Caki2 (cell line): ENCODE measurements around the gene DLX2. TPM values are rescaled to one million over a fixed set of nuclear protein-coding genes. Genes with fewer than 3 reads are reported as not detected.

Experiments
- DNase-seq: peaks from one replicate; pipeline ENCODE4 v3.0.0-alpha.2; 2015; ENCODE audit warnings: low read depth
- in situ Hi-C: cut with HindIII; loops from 2 replicates; pipeline ENCODE4 v1.10.0; 2016; ENCODE audit warnings: low sequenced_read_pairs, low pct_unique_long_range_greater_than_20kb, mixed read lengths
- total RNA-seq: library from RNA; depleted of rRNA; stranded (reverse); fragments of >200 nt; shearing (Covaris generic); gene quantifications from 2 replicates; pipeline ENCODE4 v1.2.3, GENCODE V29; 2014; ENCODE audit warnings: low replicate concordance

Gene DLX2
- total RNA-seq, 1 experiment from 2014 or later: 1.4 TPM

DNA sequence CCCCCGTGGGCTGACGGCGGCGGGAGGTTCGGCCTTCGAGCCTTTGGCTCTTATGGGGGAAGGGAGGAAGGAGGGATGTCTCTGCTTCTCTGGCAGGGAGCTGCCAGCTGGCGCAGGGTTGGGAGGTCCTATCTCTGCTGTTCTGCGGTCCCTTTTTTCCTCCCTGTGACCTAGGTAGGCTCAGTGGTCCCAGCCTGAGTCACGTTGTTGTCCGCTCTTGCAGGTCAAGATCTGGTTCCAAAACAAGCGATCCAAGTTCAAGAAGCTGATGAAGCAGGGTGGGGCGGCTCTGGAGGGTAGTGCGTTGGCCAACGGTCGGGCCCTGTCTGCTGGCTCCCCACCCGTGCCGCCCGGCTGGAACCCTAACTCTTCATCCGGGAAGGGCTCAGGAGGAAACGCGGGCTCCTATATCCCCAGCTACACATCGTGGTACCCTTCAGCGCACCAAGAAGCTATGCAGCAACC is 14.9 kb downstream of the DLX2 start:
- in situ Hi-C loops: no loop called here
- DNase-seq: no peak

DNA sequence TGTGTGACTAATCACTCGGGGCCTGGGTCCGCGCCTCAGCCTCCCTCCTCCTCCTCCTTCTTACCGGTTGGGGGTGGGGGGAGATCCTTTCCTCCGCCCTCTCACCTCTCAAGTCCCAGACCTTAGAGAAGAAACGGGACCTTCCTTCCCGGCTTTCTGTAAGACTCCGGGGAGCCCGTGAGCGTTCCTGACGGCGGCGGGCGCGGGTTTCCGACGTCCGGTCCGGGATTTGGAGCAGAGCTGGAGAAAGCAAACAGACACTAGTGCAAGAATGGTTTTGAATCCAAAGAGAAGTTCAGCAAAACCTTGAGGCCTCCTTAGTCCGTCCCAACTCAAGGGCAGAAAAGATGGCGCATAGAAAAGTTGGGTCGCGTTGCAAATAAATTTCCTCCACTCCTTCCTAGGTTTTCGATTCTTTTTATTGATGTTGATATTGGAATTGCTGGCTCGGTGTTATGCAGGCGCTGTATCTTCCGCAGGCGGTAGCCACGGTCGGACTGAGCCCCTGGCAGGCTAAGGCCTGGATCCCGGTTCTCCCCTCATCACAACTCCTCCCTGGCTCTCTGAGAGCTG is 15.4 kb downstream of the DLX2 start:
- no peak for DNase-seq
- in situ Hi-C loops: no loop called here

DNA sequence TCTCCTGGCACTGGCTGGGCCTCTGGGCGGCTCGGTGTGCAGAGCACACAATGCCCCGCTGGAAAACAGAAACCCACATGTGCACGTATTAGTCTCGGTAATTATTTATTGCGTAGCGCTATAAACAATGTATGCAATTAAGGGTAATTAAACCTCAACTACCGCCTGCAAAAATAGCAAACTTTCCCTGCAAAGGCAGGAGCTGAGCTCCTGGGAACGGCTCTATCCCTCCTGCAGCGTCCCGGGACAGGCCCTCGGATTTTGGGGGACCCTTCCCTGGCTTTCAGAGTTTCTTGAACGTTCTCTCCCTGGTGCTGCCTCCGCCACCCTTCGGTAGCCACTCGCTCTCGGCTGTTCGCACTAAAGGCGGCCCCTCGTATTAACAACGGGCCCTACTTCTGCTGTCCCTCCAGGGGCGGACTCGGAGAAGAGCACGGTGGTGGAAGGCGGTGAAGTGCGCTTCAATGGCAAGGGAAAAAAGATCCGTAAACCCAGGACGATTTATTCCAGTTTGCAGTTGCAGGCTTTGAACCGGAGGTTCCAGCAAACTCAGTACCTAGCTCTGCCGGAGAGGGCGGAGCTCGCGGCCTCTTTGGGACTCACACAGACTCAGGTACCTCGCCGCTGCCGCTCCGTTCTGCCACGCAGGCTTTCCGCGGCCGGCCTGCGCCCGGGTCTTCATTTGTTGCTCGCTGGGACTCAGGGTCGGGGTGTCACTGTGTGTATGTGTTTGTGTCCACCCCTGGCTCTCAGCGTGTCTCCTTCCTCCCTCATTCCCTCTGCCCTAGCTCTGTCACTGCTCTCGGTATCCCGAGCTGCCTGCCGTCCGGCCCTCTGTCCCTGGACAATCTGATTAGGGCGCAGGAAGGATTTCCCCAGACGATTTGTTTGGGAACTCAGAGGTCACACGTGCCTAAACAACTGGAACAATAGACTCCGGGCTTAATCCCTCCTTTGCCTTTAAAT is 16.2 kb downstream of the DLX2 start:
- in situ Hi-C loops: no loop called here

DNA sequence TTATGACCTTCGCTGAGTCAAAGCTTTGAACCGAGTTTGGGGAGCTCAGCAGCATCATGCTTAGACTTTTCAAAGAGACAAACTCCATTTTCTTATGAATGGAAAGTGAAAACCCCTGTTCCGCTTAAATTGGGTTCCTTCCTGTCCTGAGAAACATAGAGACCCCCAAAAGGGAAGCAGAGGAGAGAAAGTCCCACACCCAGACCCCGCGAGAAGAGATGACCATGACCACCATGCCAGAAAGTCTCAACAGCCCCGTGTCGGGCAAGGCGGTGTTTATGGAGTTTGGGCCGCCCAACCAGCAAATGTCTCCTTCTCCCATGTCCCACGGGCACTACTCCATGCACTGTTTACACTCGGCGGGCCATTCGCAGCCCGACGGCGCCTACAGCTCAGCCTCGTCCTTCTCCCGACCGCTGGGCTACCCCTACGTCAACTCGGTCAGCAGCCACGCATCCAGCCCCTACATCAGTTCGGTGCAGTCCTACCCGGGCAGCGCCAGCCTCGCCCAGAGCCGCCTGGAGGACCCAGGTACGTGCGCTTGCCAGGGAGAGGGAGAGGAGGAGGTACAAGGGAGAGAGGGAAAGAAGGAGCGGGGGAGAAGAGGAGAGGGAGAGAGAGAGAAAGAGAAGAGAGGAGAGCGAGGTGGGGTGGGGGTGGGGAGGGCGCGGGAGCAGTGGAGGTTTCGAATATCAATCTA is 17.1 kb downstream of the DLX2 start, which contains the start of gene DLX1:
DLX1 (plus strand) TSS at position 48 of the 700 bp plus-strand sequence; CDS start at position 219, 171 bp downstream.
- DNase-seq: no peak

More for the DNA sequence above, 16.2 kb downstream of the DLX2 start:
- no peak for DNase-seq

DNA sequence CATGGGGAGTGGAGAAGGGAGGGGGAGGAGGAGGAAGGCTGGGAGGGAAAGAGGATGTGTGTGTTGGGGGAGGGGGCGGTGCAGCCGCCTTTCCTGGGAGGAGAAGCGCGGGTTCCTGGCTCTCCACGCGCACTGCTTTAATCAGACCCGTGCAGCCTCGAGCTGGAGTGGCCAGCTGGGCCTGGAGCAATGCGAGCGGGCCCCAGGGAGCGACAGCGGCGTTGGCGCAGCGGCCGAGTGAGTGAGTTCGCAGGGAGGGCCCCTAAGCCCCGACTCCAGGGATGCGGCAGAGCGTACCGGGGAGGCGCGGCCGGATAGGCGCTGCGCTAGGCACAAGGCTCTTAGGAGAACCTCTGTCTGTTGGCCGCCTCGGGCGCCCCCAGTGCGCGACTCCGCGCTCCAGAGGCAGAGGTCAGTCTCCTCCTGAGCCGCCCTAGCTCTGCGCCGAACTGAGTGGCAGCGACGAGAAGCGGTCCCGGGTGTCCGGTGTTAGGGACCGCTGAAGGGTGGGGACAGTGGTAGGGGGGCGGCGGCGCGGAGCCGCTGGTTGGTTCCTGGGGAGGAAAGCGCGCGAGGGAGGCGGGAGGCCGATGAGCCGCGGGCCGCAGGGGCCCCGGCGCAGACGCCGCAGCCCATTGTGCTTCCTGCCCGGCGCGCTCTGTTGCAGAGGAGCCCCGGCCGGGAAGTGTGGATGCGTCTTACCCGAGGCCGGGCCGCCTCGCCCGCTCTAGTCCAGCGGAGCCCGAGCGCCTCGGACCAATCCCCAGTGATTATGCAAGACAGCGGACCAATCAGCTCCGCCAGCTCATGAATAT is 17.8 kb downstream of the DLX2 start:
- in situ Hi-C loops: no loop called here
- peak; percentile 92 for DNase-seq

More for the DNA sequence above, 17.1 kb downstream of the DLX2 start, which contains the start of gene DLX1:
- in situ Hi-C loops: no loop called here

DNA sequence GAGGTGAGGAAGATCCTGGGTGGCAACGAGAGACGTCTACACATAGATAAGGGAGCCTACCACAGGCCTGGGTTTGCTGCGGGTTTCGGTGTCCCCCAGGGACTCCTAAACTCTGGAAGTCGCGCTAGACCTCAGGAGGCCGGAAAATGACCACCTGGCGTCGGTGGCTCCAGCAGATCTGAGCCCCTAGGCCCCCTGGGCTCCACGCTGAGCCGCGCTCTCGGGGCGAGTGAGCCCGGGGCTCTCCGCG is 18.4 kb downstream of the DLX2 start:
- in situ Hi-C loops: no loop called here
- no peak for DNase-seq

DNA sequence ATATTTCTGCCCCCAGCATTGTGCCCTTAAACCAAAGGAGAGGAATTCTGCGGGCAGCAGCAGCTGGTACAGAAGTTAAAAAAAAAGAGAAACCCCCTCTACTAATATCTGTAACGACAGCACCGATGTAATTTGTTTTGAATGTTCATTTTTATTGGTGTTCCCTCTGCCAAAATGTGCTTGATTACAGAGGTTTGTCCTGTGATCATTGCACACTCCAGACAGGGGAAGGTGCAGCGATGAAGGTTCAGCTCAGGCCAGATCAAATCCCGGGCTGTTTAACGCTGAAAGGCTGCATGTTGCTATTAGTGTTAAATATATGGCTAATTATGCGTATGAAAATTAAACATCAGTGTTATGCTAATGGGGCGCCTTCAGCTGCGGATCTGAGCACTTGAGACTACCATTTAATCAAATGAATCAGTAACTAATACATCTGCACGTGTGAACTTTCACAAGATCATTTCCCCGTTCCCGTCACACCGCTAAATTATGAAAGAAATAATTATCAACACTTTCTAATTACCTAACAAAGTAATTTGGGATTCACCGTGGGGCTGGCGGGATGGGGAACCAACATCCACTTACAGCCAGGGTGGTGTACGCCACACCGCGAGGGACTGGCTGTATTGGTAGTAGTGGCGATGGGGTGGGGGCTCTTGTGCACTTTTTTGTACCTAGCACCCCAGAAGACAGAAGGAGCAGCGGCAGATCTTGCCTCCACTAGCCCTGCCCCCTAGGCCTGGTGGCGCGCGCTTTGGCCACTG is 18.9 kb downstream of the DLX2 start:
- in situ Hi-C loops: no loop called here
- no peak for DNase-seq

DNA sequence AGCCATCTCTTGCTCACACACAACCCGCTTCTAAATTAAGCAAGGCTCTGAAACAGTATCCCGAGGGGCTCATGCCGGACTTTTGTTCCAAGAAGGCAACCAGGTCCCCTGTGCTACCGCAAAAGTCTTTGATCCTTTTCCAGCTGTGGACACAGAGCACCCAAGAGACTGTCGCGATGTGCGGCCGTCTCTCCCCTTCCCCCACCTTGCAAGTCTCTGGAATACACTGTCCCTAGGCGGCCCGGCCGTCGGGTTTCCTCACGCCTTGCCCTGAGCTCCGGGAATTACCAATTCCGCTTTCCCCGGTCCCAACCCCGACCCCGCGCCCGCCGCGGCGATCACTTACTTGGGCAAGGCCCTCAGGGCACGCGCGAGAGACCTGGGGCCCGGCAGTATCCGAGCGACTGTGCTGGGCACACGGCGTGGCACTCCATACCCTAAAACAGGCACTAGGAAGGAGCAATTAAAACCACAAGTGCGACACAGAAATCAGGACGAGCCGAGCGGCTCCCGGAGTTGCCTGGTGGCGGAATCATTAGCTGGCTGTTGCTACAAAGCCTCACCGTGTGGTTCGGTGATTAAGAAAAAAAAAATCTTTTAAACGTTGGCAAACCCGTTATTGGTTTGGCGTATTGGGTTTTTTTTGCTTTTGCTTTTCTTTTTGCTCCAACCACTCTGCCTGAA is 19.6 kb downstream of the DLX2 start:
- no peak for DNase-seq
- in situ Hi-C loops: no loop called here

DNA sequence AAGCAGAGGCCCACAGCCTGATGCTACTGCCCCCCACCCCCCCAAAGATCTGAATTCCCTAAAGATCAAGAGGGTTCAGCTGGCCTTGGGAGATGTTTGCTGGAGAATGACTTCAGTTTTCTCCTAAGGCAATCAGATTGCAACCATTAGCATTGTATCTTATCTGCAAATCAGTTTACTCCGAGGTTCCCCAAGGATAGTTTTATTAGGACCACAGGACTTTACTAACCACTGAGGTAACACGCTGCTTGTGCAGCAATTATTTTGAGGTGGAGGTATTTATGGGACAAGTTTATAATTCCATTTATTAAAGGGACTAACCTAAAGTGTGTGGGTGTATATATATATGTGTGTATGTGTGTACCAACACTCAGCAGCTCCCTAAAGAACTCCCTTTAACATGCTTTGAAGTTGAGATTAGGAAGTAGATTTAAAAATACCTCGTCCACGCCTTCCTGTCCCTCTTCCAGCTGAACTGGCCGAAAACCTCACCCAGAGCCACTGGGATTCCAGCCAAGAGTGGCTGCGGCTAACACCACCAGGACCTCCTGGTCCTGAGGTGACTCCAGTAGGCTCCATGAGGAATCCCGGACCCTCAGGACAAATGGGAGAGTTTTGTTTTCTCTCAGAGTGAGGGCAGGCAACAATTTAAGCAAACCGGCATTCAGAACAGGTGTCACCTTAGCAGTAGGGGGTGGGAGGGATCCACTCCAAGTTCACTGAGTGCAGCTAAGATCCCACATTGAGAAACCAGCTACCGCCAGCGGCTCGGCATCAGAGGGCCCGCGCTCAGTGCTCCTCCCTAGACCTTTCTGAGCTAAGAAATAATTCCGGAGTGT is 20.4 kb downstream of the DLX2 start:
- in situ Hi-C loops: no loop called here
- no peak for DNase-seq

DNA sequence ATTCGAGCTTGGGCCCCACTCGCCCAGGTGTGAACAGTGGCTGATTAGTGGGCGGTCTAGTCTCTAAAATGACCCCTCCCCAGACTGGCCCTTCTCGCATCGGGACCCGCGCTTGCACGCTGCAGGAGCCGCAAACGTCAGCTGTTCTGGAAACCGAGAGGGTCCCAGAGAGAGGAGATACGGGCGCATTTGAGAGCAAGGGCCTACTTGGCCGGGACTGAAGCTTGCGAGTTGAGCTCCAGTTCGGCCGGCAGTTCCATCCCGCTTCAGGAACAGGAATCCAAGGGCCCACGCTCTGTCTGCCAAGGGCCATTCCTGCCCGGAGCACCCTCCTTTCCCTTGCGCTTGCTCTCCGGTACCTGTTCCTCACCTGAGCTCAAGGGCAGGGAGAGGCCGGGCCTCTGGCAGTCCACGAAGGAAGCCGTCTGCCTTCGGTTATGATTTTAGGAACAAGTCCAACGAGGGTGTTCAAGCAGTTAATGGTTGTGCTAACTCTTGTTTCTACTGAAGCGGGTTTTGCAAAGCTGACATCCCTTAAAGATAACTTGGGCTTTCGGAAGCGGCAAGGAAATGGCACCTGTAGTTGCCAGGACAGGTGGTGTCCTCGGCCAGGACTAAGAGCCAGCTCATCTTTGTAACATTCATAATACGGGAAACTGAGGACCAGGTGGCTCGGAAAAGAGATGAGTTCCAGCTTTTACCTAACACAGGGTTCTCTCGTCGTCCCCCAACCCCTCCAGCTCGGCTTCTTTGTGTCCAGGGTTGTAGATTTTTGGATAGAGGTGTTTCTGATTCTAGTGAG is 21.3 kb downstream of the DLX2 start:
- in situ Hi-C loops: no loop called here
- DNase-seq: no peak

DNA sequence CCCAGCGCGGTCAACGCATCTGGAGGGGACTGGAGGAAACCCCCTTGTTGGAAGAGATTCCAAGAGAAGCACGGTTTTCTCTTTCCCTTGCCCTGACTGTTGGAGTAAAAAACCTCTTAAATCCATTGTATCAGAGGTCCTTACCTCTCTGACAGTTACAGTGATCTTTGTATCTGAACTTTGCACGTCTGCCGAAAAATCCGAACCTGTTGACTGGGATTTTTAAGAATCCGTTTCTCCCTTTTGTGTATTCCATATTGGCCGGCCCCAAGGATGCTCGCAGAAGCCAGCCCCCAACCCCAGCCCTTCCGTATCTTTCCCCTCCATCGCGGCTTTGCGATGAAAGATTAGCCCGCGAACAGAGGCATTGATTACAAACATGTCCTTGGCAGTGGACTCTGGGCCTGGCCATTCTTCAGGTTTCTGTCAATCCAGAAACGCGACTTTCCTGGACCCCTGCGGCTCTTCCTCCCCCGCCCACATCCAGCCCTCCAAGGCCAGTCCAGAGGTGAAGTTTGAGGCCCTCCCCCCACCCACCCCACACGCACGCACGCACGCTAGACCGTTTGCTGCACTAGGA is 22.0 kb downstream of the DLX2 start:
- in situ Hi-C loops: no loop called here
- no peak for DNase-seq

DNA sequence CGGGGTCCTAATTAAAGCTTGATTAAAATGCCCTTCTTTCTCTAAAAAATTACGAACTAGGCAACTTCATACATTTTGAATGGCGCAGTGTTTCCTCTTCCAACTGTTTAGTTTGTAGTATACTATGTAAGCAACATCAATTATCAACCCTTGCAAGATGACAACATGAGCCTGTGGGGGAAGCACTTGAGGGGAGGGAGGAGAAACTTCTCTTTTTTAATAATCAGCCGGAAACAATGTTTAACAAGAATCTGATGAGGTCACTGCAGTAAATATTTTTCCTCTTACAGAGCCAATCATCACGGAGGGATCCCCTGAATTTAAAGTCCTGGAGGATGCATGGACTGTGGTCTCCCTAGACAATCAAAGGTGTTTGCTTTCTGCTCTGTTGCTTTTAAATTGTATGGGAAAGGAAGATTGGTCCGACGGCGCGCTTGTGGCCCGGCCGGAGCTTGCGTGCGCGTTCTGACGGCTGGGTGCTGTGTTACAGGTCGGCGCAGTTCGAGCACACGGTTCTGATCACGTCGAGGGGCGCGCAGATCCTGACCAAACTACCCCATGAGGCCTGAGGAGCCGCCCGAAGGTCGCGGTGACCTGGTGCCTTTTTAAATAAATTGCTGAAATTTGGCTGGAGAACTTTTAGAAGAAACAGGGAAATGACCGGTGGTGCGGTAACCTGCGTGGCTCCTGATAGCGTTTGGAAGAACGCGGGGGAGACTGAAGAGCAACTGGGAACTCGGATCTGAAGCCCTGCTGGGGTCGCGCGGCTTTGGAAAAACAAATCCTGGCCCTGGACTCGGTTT is 22.7 kb downstream of the DLX2 start:
- in situ Hi-C loops: no loop called here
- DNase-seq: no peak

DNA sequence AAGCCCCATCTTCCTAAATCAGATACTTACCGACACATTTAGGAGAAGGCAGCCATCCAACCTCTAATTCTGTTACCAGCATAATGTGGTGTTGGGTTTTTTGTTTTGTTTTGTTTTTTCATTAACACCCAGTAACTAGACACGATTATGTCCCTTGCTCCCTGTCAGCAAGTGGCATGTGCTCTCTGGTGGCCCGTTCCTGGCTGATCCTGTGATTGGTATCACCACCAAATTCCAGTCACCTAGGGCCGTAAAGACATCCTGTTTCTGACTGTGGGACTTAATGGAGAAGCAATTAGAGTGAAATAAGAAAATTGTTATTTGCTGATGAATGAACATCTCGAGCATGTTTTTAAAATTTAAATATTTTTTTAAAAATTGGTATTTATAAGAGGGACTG is 23.3 kb downstream of the DLX2 start:
- DNase-seq: no peak
- in situ Hi-C loops: no loop called here

DNA sequence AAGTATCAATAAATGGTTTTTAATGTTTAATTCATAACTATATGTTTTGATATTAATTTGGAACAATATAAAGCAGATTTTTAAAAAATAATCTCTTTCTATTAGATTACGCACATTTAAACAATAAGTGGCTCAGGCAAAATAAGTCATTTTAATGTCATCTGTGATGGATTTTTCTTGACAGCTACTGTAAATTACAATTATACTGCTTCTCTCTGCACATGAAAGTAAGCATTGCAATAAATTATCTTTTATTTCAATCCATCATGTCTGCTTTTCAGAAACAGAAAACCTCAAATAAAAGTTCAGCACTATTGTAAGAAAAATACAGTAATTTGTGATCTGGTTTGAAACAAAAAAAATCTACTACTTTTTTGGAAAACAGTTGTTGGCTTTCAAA is 28.4 kb downstream of the DLX2 start:
- in situ Hi-C loops: no loop called here
- DNase-seq: no peak

DNA sequence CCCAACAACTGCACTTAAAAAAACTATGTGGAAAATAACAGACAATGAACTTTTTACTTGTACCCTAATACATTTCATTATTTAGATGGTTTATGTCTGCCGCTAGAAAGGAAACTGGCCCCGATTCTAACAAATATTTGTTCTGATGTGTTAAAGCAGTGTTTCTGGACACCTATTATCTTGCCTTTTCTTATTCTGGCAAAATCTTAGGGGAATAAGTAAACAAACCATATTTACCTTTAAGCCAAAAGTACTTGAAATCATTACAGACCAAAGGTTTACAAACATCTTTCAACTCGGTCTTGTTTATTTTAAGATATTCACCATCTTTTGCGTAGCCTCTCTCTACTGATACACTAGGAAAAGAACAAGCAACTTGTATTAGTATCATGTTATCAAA is 29.2 kb downstream of the DLX2 start:
- in situ Hi-C loops: no loop called here
- no peak for DNase-seq
